HepG2 (cell line): ENCODE measurements around the gene JMJD6. TPM values are rescaled to one million over a fixed set of nuclear protein-coding genes. Genes with fewer than 3 reads are reported as not detected.

Experiments
- ADNP ChIP-seq: sonication (generic); formaldehyde crosslinking; IDR thresholded peaks from 2 replicates; pipeline ENCODE4 v1.4.0; 2020; ENCODE audit warnings: missing genetic modification reagents
- HMGXB3 ChIP-seq: sonication (generic); formaldehyde crosslinking; IDR thresholded peaks from 2 replicates; pipeline ENCODE4 v1.4.0; 2020; ENCODE audit warnings: missing genetic modification reagents, borderline replicate concordance
- HNF1A ChIP-seq, 2 experiments: sonication (generic) in 1 of 2; formaldehyde crosslinking in 1 of 2; IDR thresholded peaks; 2 replicates each; pipeline versions ENCODE4 v1.4.0 to v1.6.1; 2016 to 2020; ENCODE audit warnings: borderline replicate concordance in 1 of 2, low read depth in 1 of 2, mild to moderate bottlenecking in 1 of 2, missing genetic modification reagents in 1 of 2
- MAF1 ChIP-seq: sonication (generic); formaldehyde crosslinking; IDR thresholded peaks from 2 replicates; pipeline ENCODE4 v1.5.0; 2020; ENCODE audit warnings: missing genetic modification reagents, borderline replicate concordance
- MEF2D ChIP-seq: sonication (generic); formaldehyde crosslinking; IDR thresholded peaks from 2 replicates; pipeline ENCODE4 v1.5.1; 2020; ENCODE audit warnings: mild to moderate bottlenecking, missing genetic modification reagents
- PRDM15 ChIP-seq: sonication (generic); formaldehyde crosslinking; IDR thresholded peaks from 2 replicates; pipeline ENCODE4 v1.4.0; 2020; ENCODE audit warnings: missing genetic modification reagents
- TOPORS ChIP-seq: sonication (generic); formaldehyde crosslinking; IDR thresholded peaks from 2 replicates; pipeline ENCODE4 v1.8.0; 2023; ENCODE audit warnings: mild to moderate bottlenecking, missing genetic modification reagents
- TRIM22 ChIP-seq: fragments of 450-650 bp; IDR thresholded peaks from 2 replicates; pipeline ENCODE4 v1.6.1; 2017
- ZNF367 ChIP-seq: sonication (generic); formaldehyde crosslinking; IDR thresholded peaks from 2 replicates; pipeline ENCODE4 v1.4.0; 2020; ENCODE audit warnings: missing genetic modification reagents, borderline replicate concordance
- ZNF512 ChIP-seq: sonication (generic); formaldehyde crosslinking; IDR thresholded peaks from 2 replicates; pipeline ENCODE4 v1.4.0; 2020; ENCODE audit warnings: mild to moderate bottlenecking, missing genetic modification reagents
- ZNF552 ChIP-seq: sonication (generic); formaldehyde crosslinking; IDR thresholded peaks from 2 replicates; pipeline ENCODE4 v1.9.0; 2022; ENCODE audit warnings: missing genetic modification reagents, mild to moderate bottlenecking, borderline replicate concordance
- polyA plus RNA-seq, 8 experiments: library from polyadenylated mRNA; depleted of rRNA in 3 of 8; stranded (reverse) in 7 of 8; unstranded in 1 of 8; fragments of >200 nt; fragmentation: Illumina TruSeq in 4 of 8; extraction: Trizol in 4 of 8; gene quantifications; 2 replicates each; pipeline versions ENCODE4 v1.2.1 to v1.2.3, GENCODE V29; 2011 to 2016; ENCODE audit warnings: low read depth in 4 of 8, missing spikeins in 1 of 8, mixed read lengths in 1 of 8; ENCODE audit not compliant: insufficient read depth in 1 of 8
- total RNA-seq, 5 experiments: library from RNA; depleted of rRNA; stranded (reverse); fragments of >200 nt; fragmentation: Illumina TruSeq; extraction: Trizol; gene quantifications; 2 replicates each; pipeline ENCODE4 v1.2.3, GENCODE V29; 2016; ENCODE audit warnings: low read depth in 1 of 5

The JMJD6 gene
- total and polyA plus RNA-seq, 2 of the 13 experiments (the other 11 are each of a cell fraction or from before 2014, with no cell fraction given) = 33.6 to 41.0 TPM

GRCh38 chr17:76737676-76738467 lies 11.5 kb upstream of the JMJD6 start, which contains the start of gene MFSD11 (continued):
- no peak; the same call in 1 of the 2 replicates for TF ChIP-seq HNF1A (IDR thresholded peaks at IDR 0.05; ENCODE audit: low read depth)
- peak; percentile 67 for TF ChIP-seq HNF1A (CRISPR knock-in tag; IDR thresholded peaks at IDR 0.05; ENCODE audit: borderline replicate concordance)
- no peak for TF ChIP-seq TRIM22
- TF ChIP-seq TOPORS (CRISPR knock-in tag) = no peak
- TF ChIP-seq ZNF367 (CRISPR knock-in tag) = peak; percentile 98
- no peak for TF ChIP-seq MEF2D (CRISPR knock-in tag)
- TF ChIP-seq ZNF512 = no peak
- no peak for TF ChIP-seq ADNP
- no peak; the same call in 1 of the 2 replicates for TF ChIP-seq PRDM15 (CRISPR knock-in tag)
- TF ChIP-seq MAF1 (CRISPR knock-in tag) = no peak
- 0 out of 2 replicates have a peak, but pooled peaks have one; percentile 32 for TF ChIP-seq ZNF552 (CRISPR knock-in tag)
- peak; percentile 70; the same call in 1 of the 2 replicates for TF ChIP-seq HMGXB3 (CRISPR knock-in tag)
